GM18526 (cell line): ENCODE measurements around the gene NUP188.

ENCODE experiments used
- POLR2A ChIP-seq: IDR thresholded peaks from 3 replicates; pipeline ENCODE4 v1.6.1; 2011; ENCODE audit not compliant: insufficient read length; ENCODE audit errors: extremely low read depth

Gene NUP188

GRCh38 chr9:128986671-128987070 is 39.2 kb downstream of the NUP188 start:
- TF ChIP-seq POLR2A: no peak

- TF ChIP-seq POLR2A: no peak
These were observed 40.3 kb downstream of the NUP188 start for GRCh38 chr9:128987805-128988204.

- TF ChIP-seq POLR2A: no peak
These were observed 45.5 kb downstream of the NUP188 start for GRCh38 chr9:128992995-128993394.

- no peak for TF ChIP-seq POLR2A
These were observed 48.3 kb downstream of the NUP188 start for GRCh38 chr9:128995791-128996190.

GRCh38 chr9:128998462-128998861 is 51.0 kb downstream of the NUP188 start:
- TF ChIP-seq POLR2A: no peak

GRCh38 chr9:128999581-129000206 is 52.2 kb downstream of the NUP188 start:
- TF ChIP-seq POLR2A: no peak

- TF ChIP-seq POLR2A: no peak
These were observed 54.2 kb downstream of the NUP188 start for GRCh38 chr9:129001504-129002325.

GRCh38 chr9:129002992-129003391 is 55.5 kb downstream of the NUP188 start:
- TF ChIP-seq POLR2A: no peak

- TF ChIP-seq POLR2A: no peak
These were observed 58.0 kb downstream of the NUP188 start for GRCh38 chr9:129005336-129005997.

- no peak for TF ChIP-seq POLR2A
These were observed 59.0 kb downstream of the NUP188 start for GRCh38 chr9:129006328-129007034.

- TF ChIP-seq POLR2A: no peak
These were observed 59.7 kb downstream of the NUP188 start for GRCh38 chr9:129007035-129007765.

- TF ChIP-seq POLR2A: no peak
These were observed 60.4 kb downstream of the NUP188 start for GRCh38 chr9:129007766-129008468.

- TF ChIP-seq POLR2A: no peak
These were observed 61.0 kb downstream of the NUP188 start for GRCh38 chr9:129008469-129008965.

GRCh38 chr9:129008986-129009583 is 61.6 kb downstream of the NUP188 start:
- no peak for TF ChIP-seq POLR2A

- no peak for TF ChIP-seq POLR2A
These were observed 62.2 kb downstream of the NUP188 start for GRCh38 chr9:129009584-129010141.
